Measurements from ENCODE around the gene MFN2. TPM values are rescaled to one million over a fixed set of nuclear protein-coding genes. Genes with fewer than 3 reads are reported as not detected.

Gene MFN2
- total and polyA plus RNA-seq, 9 of the 15 experiments (the other 6 are each of a cell fraction or from before 2014, with no cell fraction given): 10.5 to 158 (median 87.1) TPM

- TF ChIP-seq ZMIZ1 (IDR thresholded peaks at IDR 0.05; ENCODE audit: low read depth in 2 of 2, low read length in 2 of 2): peak in 1 of 2 experiments; percentile 84; a peak in 2 of 4 replicates
- TF ChIP-seq ZNF133 (CRISPR knock-in tag; IDR thresholded peaks at IDR 0.05): no peak
- no peak for TF ChIP-seq ZNF146 (CRISPR knock-in tag; IDR thresholded peaks at IDR 0.05; ENCODE audit: unreplicated experiment)
- TF ChIP-seq ILF3 (IDR thresholded peaks at IDR 0.05; ENCODE audit: borderline replicate concordance): no peak
- no peak for TF ChIP-seq ZNF551 (CRISPR knock-in tag; IDR thresholded peaks at IDR 0.05)
- TF ChIP-seq C11orf30 (IDR thresholded peaks at IDR 0.05; ENCODE audit: low read depth): no peak
- TF ChIP-seq CREB1 (IDR thresholded peaks at IDR 0.05): peak; percentile 82
- TF ChIP-seq CREB1 (CRISPR knock-in tag; IDR thresholded peaks at IDR 0.05): peak; percentile 70
- no peak for TF ChIP-seq NCOA6 (IDR thresholded peaks at IDR 0.05)
- TF ChIP-seq USF2 (CRISPR knock-in tag; IDR thresholded peaks at IDR 0.05): peak; percentile 85
- TF ChIP-seq ZNF280B (CRISPR knock-in tag; IDR thresholded peaks at IDR 0.05): no peak
- no peak for TF ChIP-seq DLX4 (CRISPR knock-in tag; IDR thresholded peaks at IDR 0.05)
- TF ChIP-seq POLR3G (IDR thresholded peaks at IDR 0.05; ENCODE audit: extremely low read depth, insufficient read length, insufficient replicate concordance): no peak
- peak; percentile 92 for TF ChIP-seq ZNF766 (CRISPR knock-in tag; conservative IDR thresholded peaks at IDR 0.05)
- TF ChIP-seq SMARCA4 (IDR thresholded peaks at IDR 0.05): peak; percentile 91
- TF ChIP-seq ATF2 (CRISPR knock-in tag; IDR thresholded peaks at IDR 0.05): no peak
- peak; percentile 87 for TF ChIP-seq TAL1 (IDR thresholded peaks at IDR 0.05)
- TF ChIP-seq ZEB2 (IDR thresholded peaks at IDR 0.05): peak; percentile 84
- peak; percentile 92 for TF ChIP-seq RNF2 (IDR thresholded peaks at IDR 0.05)
- peak in 1 of 3 experiments; percentile 33 for TF ChIP-seq YY1 (IDR thresholded peaks at IDR 0.05; ENCODE audit: borderline replicate concordance in 1 of 3, control insufficient read depth in 1 of 3, extremely low read depth in 1 of 3, insufficient read depth in 3 of 3, insufficient read length in 1 of 3, insufficient replicate concordance in 2 of 3, low read depth in 1 of 3, low read length in 2 of 3)
- no peak; the same call in none of the 2 replicates for TF ChIP-seq MEF2D (tag; conservative IDR thresholded peaks at IDR 0.05; ENCODE audit: low read depth)
Observed at GRCh38 chr1:12038356-12039163, 58.3 kb downstream of the MFN2 start (continued).
